ENCODE measurements around the gene PDZRN4.

- no peak for TF ChIP-seq POLR2A (IDR thresholded peaks at IDR 0.05)
- no peak for TF ChIP-seq CTCF (IDR thresholded peaks at IDR 0.05)
Observed at GRCh38 chr12:41162461-41162860, 25.7 kb upstream of the PDZRN4 start.

Data from tibial nerve (tissue), 3 donors.